Vagina (tissue), 2 donors: ENCODE results near the gene ST6GAL1. TPM values are rescaled to one million over a fixed set of nuclear protein-coding genes. Genes with fewer than 3 reads are reported as not detected.

Experiments used
- DNase-seq, 2 donors: peaks; one replicate each; pipeline ENCODE4 v3.0.0-alpha.2; 2017; ENCODE audit errors: extremely low spot score in 2 of 2
- H3K27ac ChIP-seq: fragments of 200-600 bp; sonication (generic); one replicate; pipeline ENCODE4 v1.5.1; 2019
- H3K27me3 ChIP-seq: fragments of 200-600 bp; sonication (generic); one replicate; pipeline ENCODE4 v1.5.1; 2019
- H3K36me3 ChIP-seq, 2 donors: fragments of 200-600 bp; sonication (generic); one replicate each; pipeline ENCODE4 v1.5.1; 2017 to 2019
- H3K4me1 ChIP-seq: fragments of 200-600 bp; sonication (generic); one replicate; pipeline ENCODE4 v1.5.1; 2019
- H3K4me3 ChIP-seq, 2 donors: fragments of 200-600 bp; sonication (generic); 1 replicate in 1 of 2; 2 replicates in 1 of 2; pipeline ENCODE4 v1.5.1; 2016 to 2019
- H3K9me3 ChIP-seq: fragments of 200-600 bp; sonication (generic); one replicate; pipeline ENCODE4 v1.5.1; 2019
- CTCF ChIP-seq, 3 experiments: fragments of 450-650 bp in 2 of 3; fragments of 200-600 bp in 1 of 3; sonication (generic) in 1 of 3; IDR thresholded peaks; one replicate each; pipeline ENCODE4 v1.5.1; 2017 to 2019; ENCODE audit warnings: antibody characterized with exemption in 3 of 3, mild to moderate bottlenecking in 2 of 3, moderate library complexity in 2 of 3
- POLR2A ChIP-seq, 2 donors: fragments of 450-650 bp; IDR thresholded peaks; one replicate each; pipeline ENCODE4 v1.6.1; 2017; ENCODE audit warnings: antibody characterized with exemption in 2 of 2, mild to moderate bottlenecking in 2 of 2, moderate library complexity in 2 of 2
- POLR2AphosphoS5 ChIP-seq, 2 donors: sonication (generic); formaldehyde crosslinking; IDR thresholded peaks; one replicate each; pipeline ENCODE4 v1.9.0; 2017; ENCODE audit warnings: antibody characterized with exemption in 2 of 2, mild to moderate bottlenecking in 2 of 2, low read depth in 1 of 2; ENCODE audit not compliant: insufficient read depth in 1 of 2
- intact Hi-C: fragments of 100-400 bp; cut with DNase I; formaldehyde crosslinking; loops from one replicate; pipeline ENCODE4 v1.15.1; 2023
- total RNA-seq: library from RNA; depleted of rRNA; stranded (reverse); fragments of >200 nt; gene quantifications from one replicate; pipeline ENCODE4 v1.2.3, GENCODE V29; 2016

The ST6GAL1 gene
- total RNA-seq, 1 donor from 2014 or later = 37.8 TPM

GRCh38 chr3:186993210-186993782 is 63.0 kb downstream of the ST6GAL1 start:
- intact Hi-C loops = no loop called here
- H3K27ac ChIP-seq = no peak overlapping the region
- no peaks in the 10 kb centered on the region for H3K27me3 ChIP-seq
- H3K9me3 ChIP-seq = no peaks in the 10 kb centered on the region
- TF ChIP-seq POLR2AphosphoS5 (IDR thresholded peaks at IDR 0.05; ENCODE audit: insufficient read depth in 1 of 2, low read depth in 1 of 2) (no peak), POLR2A (IDR thresholded peaks at IDR 0.05) (no peak), CTCF (IDR thresholded peaks at IDR 0.05) (no peak)
- no peak overlapping the region for H3K4me3 ChIP-seq
- no peak for DNase-seq
- no peaks in the 10 kb centered on the region for H3K36me3 ChIP-seq
- H3K4me1 ChIP-seq = no peaks in the 10 kb centered on the region

- H3K9me3 ChIP-seq = no peaks in the 10 kb centered on the region
- TF ChIP-seq POLR2A (IDR thresholded peaks at IDR 0.05) (no peak), CTCF (IDR thresholded peaks at IDR 0.05) (no peak), POLR2AphosphoS5 (IDR thresholded peaks at IDR 0.05; ENCODE audit: insufficient read depth in 1 of 2, low read depth in 1 of 2) (no peak)
- no peak for DNase-seq
- H3K27me3 ChIP-seq = no peaks in the 10 kb centered on the region
- intact Hi-C loops = no loop called here
- H3K4me3 ChIP-seq = no peak overlapping the region
- no peaks in the 10 kb centered on the region for H3K36me3 ChIP-seq
- no peak overlapping the region for H3K27ac ChIP-seq
- no peaks in the 10 kb centered on the region for H3K4me1 ChIP-seq
Observed at GRCh38 chr3:186994000-186994955, 64.0 kb downstream of the ST6GAL1 start.

- no peak for DNase-seq
- intact Hi-C loops = no loop called here
- Histone ChIP-seq H3K4me3 (no peak overlapping the region), H3K27me3 (no peaks in the 10 kb centered on the region), H3K27ac (no peak overlapping the region), H3K36me3 (no peaks in the 10 kb centered on the region), H3K4me1 (no peaks in the 10 kb centered on the region), H3K9me3 (no peaks in the 10 kb centered on the region)
- TF ChIP-seq CTCF (IDR thresholded peaks at IDR 0.05) = no peak
Observed at GRCh38 chr3:186996356-186996755, 66.0 kb downstream of the ST6GAL1 start.

GRCh38 chr3:186997061-186997460 is 66.7 kb downstream of the ST6GAL1 start:
- intact Hi-C loops = no loop called here
- no peak overlapping the region for H3K4me3 ChIP-seq
- no peak overlapping the region for H3K27ac ChIP-seq
- no peaks in the 10 kb centered on the region for H3K27me3 ChIP-seq
- no peaks in the 10 kb centered on the region for H3K36me3 ChIP-seq
- H3K4me1 ChIP-seq = no peaks in the 10 kb centered on the region
- no peak for TF ChIP-seq POLR2A (IDR thresholded peaks at IDR 0.05)
- TF ChIP-seq POLR2AphosphoS5 (IDR thresholded peaks at IDR 0.05; ENCODE audit: insufficient read depth in 1 of 2, low read depth in 1 of 2) = no peak
- no peak for TF ChIP-seq CTCF (IDR thresholded peaks at IDR 0.05)
- no peak for DNase-seq
- no peaks in the 10 kb centered on the region for H3K9me3 ChIP-seq

- no peaks in the 10 kb centered on the region for H3K4me1 ChIP-seq
- H3K36me3 ChIP-seq = no peaks in the 10 kb centered on the region
- no peaks in the 10 kb centered on the region for H3K9me3 ChIP-seq
- intact Hi-C loops = no loop called here
- DNase-seq = no peak
- H3K27me3 ChIP-seq = no peaks in the 10 kb centered on the region
- no peak for TF ChIP-seq CTCF (IDR thresholded peaks at IDR 0.05)
- TF ChIP-seq POLR2A (IDR thresholded peaks at IDR 0.05) = no peak
- TF ChIP-seq POLR2AphosphoS5 (IDR thresholded peaks at IDR 0.05; ENCODE audit: insufficient read depth in 1 of 2, low read depth in 1 of 2) = no peak
- H3K27ac ChIP-seq = no peak overlapping the region
- no peak overlapping the region for H3K4me3 ChIP-seq
Observed at GRCh38 chr3:186997473-186997939, 67.2 kb downstream of the ST6GAL1 start.
